ENCODE data around the gene GALNT1. TPM values are rescaled to one million over a fixed set of nuclear protein-coding genes. Genes with fewer than 3 reads are reported as not detected.

The GALNT1 gene
- total RNA-seq, 1 donor from 2014 or later, result 74.5 TPM

DNA sequence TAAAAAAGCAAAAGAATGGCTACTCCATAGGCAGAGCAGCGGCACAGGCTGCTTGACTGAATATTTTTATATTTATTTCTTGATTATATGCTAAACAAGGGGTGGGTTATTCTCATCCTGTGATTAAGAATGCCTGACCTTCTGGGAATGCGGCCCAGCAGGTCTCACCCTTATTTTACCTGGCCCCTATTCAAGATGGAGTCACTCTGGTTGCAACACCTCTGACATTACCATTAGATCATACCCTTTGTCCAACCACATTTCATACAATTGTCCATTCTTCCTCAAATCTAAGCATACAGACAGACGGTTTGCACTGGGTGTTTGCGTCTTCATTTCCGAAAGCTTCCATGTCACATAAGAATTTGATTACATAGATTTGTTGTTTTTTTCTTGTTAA, 168.2 kb downstream of the GALNT1 start:
- no peak overlapping the region for H3K27ac ChIP-seq
- no peaks in the 10 kb centered on the region for H3K36me3 ChIP-seq
- H3K27me3 ChIP-seq, result no peaks in the 10 kb centered on the region
- TF ChIP-seq, protein P1, sequence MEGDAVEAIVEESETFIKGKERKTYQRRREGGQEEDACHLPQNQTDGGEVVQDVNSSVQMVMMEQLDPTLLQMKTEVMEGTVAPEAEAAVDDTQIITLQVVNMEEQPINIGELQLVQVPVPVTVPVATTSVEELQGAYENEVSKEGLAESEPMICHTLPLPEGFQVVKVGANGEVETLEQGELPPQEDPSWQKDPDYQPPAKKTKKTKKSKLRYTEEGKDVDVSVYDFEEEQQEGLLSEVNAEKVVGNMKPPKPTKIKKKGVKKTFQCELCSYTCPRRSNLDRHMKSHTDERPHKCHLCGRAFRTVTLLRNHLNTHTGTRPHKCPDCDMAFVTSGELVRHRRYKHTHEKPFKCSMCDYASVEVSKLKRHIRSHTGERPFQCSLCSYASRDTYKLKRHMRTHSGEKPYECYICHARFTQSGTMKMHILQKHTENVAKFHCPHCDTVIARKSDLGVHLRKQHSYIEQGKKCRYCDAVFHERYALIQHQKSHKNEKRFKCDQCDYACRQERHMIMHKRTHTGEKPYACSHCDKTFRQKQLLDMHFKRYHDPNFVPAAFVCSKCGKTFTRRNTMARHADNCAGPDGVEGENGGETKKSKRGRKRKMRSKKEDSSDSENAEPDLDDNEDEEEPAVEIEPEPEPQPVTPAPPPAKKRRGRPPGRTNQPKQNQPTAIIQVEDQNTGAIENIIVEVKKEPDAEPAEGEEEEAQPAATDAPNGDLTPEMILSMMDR (IDR thresholded peaks at IDR 0.05), result no peak
- no peaks in the 10 kb centered on the region for H3K4me1 ChIP-seq
- DNase-seq (no peak), ATAC-seq (no peak)
- H3K9me3 ChIP-seq, result no peaks in the 10 kb centered on the region
- intact Hi-C loops (cut with DNase I), result no loop called here
- H3K4me3 ChIP-seq, result no peak overlapping the region

DNA sequence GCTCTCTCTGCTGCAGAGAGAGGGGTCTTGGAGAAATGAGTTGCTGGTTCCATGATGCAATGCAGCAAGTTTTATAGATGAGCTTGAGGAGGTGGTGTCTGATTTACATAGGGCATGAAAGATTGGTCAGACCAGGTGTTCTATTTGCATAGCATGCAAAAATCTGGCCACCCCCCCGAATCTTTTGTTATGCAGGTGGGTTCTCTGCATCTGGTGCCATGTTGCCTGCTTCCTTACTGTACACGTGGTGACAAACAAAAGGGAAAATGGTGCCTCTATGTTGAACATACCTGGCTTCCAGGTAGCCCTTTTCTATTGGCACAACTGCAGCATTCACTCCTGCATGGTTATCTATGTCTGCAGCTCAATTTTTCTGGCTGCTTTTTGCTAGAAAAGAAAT, 169.4 kb downstream of the GALNT1 start:
- Histone ChIP-seq H3K4me3 (no peak overlapping the region), H3K27me3 (no peaks in the 10 kb centered on the region), H3K36me3 (no peaks in the 10 kb centered on the region), H3K27ac (no peak overlapping the region), H3K4me1 (no peaks in the 10 kb centered on the region), H3K9me3 (no peaks in the 10 kb centered on the region)
- DNase-seq (no peak), ATAC-seq (no peak)
- TF ChIP-seq, protein P1 (IDR thresholded peaks at IDR 0.05), result no peak
- intact Hi-C loops (cut with DNase I), result no loop called here

DNA sequence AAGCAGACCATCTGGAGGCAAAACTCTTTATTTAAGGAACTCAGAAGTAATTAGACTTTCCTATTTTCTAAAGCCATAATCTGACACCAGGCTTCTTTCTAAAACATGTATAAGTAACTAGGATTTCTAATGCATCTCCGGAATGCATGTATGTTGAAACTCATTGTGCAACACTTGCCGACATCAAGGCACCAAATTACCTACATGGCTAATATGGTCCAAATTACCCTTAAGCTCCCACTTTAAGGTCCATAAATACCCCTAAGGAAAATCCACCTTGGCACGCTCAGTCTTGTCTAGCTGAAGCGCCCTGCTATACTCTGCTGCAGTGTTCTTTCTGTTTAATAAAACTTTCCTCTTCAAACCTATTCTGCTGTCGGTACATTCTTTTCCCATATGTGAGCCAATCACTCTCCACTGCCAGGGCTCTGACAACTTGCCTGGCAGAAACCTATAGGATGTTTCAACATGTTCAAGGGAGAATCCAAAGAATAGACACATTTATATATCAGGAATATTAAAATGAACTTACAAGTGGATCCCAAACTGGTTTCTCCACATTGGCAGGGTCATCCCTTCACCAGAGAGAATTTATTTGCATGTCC, 171.9 kb downstream of the GALNT1 start:
- Histone ChIP-seq H3K27me3 (no peaks in the 10 kb centered on the region), H3K4me3 (no peak overlapping the region), H3K4me1 (no peaks in the 10 kb centered on the region), H3K36me3 (no peaks in the 10 kb centered on the region), H3K27ac (no peak overlapping the region), H3K9me3 (no peaks in the 10 kb centered on the region)
- ATAC-seq (no peak), DNase-seq (no peak)
- TF ChIP-seq, protein P1 (IDR thresholded peaks at IDR 0.05), result no peak
- intact Hi-C loops (cut with DNase I), result no loop called here

DNA sequence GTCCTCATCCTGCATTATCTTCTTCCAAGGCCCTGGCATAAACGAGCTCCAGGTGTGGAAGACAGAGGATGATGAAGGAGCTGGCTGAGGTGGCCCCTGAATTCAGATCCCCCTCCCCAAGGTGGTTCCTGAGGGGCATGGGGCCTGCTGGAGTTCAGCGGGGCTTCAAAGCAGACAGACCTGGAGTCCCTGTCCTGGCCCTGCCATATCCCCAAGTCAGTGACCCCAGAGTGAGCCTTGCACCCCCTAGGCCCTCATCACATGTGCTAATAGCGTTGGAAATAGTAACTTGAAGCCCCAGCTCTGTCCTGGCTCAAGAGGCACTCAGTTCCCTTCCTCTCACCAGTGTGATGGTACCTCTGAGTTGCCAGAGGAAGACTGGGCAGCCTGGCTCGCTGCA, 172.9 kb downstream of the GALNT1 start:
- no peak overlapping the region for H3K4me3 ChIP-seq
- H3K36me3 ChIP-seq, result no peaks in the 10 kb centered on the region
- TF ChIP-seq, protein P1 (IDR thresholded peaks at IDR 0.05), result no peak
- H3K27ac ChIP-seq, result no peak overlapping the region
- no peaks in the 10 kb centered on the region for H3K27me3 ChIP-seq
- ATAC-seq, result peak; percentile 16
- no peaks in the 10 kb centered on the region for H3K4me1 ChIP-seq
- no peak for DNase-seq
- H3K9me3 ChIP-seq, result no peaks in the 10 kb centered on the region
- intact Hi-C loops (cut with DNase I), result no loop called here

DNA sequence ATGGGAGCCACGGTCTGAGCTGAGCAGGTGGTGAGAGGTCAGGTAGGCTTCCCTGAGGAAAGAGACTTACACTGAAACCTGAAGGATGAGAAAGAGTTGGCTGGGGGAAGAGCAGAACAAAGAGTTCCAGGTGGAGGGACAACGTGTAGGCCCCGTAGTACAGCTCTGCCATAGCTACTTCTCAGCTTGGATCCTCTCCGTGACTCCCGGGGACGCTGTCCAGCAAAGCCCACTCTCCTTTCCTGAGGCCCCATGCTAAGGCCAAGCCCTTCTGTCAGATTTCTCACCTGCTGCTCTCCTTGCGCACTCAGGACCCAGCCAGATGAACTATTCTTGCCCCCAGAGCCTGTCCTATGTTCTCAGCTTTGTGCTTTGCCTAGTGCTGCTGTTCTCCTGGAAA, 173.8 kb downstream of the GALNT1 start:
- intact Hi-C loops (cut with DNase I), result loop anchor here (5.0 kb wide), 1 partner anchor 192 kb away; no protein-coding TSS in a partner anchor
- H3K27me3 ChIP-seq, result no peaks in the 10 kb centered on the region
- ATAC-seq (no peak), DNase-seq (no peak)
- no peak overlapping the region for H3K27ac ChIP-seq
- H3K4me3 ChIP-seq, result no peak overlapping the region
- H3K4me1 ChIP-seq, result no peaks in the 10 kb centered on the region
- H3K9me3 ChIP-seq, result no peaks in the 10 kb centered on the region
- TF ChIP-seq, protein P1 (IDR thresholded peaks at IDR 0.05), result no peak
- H3K36me3 ChIP-seq, result no peaks in the 10 kb centered on the region
